OCI-LY1 (cell line): ENCODE measurements around the gene NAV3.

Experiments
- H2AFZ ChIP-seq: fragments of 200-600 bp; sonication (generic), shearing (Covaris generic); 2 replicates; pipeline ENCODE4 v1.6.0; 2014; ENCODE audit warnings: antibody characterized with exemption, mild to moderate bottlenecking, low read length
- H3F3A ChIP-seq: fragments of 200-600 bp; sonication (generic), shearing (Covaris generic); 2 replicates; pipeline ENCODE4 v1.6.0; 2014; ENCODE audit warnings: mild to moderate bottlenecking, antibody characterized with exemption, low read length, moderate library complexity; ENCODE audit not compliant: insufficient read depth
- H3K27ac ChIP-seq: fragments of 200-600 bp; sonication (generic); 2 replicates; pipeline ENCODE4 v1.5.1; 2014; ENCODE audit warnings: low read length, mixed run types, mild to moderate bottlenecking, low read depth; ENCODE audit not compliant: poor library complexity, severe bottlenecking
- H3K27me3 ChIP-seq: fragments of 200-600 bp; sonication (generic); 2 replicates; pipeline ENCODE4 v1.6.0; 2014; ENCODE audit warnings: antibody characterized with exemption, mild to moderate bottlenecking, low read length, moderate library complexity; ENCODE audit not compliant: insufficient read depth
- H3K36me3 ChIP-seq: fragments of 200-600 bp; sonication (generic); 2 replicates; pipeline ENCODE4 v1.6.1; 2014; ENCODE audit warnings: mild to moderate bottlenecking, antibody characterized with exemption, low read length, moderate library complexity, mixed read lengths; ENCODE audit not compliant: insufficient read depth
- H3K4me1 ChIP-seq: fragments of 200-600 bp; sonication (generic); 2 replicates; pipeline ENCODE4 v1.5.1; 2014; ENCODE audit warnings: mild to moderate bottlenecking, low read length, moderate library complexity; ENCODE audit not compliant: insufficient read depth, severe bottlenecking
- H3K4me2 ChIP-seq: fragments of 200-600 bp; sonication (generic), shearing (Covaris generic); 2 replicates; pipeline ENCODE4 v1.6.1; 2014; ENCODE audit warnings: low read length
- H3K4me3 ChIP-seq: fragments of 200-600 bp; sonication (generic); 2 replicates; pipeline ENCODE4 v1.5.1; 2014; ENCODE audit warnings: low read length, low read depth, mild to moderate bottlenecking, mixed read lengths; ENCODE audit not compliant: poor library complexity, severe bottlenecking
- H3K79me2 ChIP-seq: fragments of 200-600 bp; shearing (Covaris generic); 2 replicates; pipeline ENCODE4 v1.6.1; 2016; ENCODE audit warnings: mixed run types, low read length, mixed read lengths; ENCODE audit not compliant: insufficient read depth
- H3K9ac ChIP-seq: fragments of 200-600 bp; sonication (generic), shearing (Covaris generic); 2 replicates; pipeline ENCODE4 v1.6.1; 2014; ENCODE audit warnings: mild to moderate bottlenecking, low read length, mixed read lengths
- H3K9me2 ChIP-seq: fragments of 200-600 bp; sonication (generic), shearing (Covaris generic); 2 replicates; pipeline ENCODE4 v1.6.1; 2014; ENCODE audit warnings: low read depth, mild to moderate bottlenecking, low read length, mixed read lengths
- H3K9me3 ChIP-seq: fragments of 200-600 bp; shearing (Covaris generic); 2 replicates; pipeline ENCODE4 v1.6.1; 2014; ENCODE audit warnings: low read length, mixed read lengths
- H4K20me1 ChIP-seq: fragments of 200-600 bp; sonication (generic), shearing (Covaris generic); 2 replicates; pipeline ENCODE4 v1.6.0; 2016; ENCODE audit warnings: mild to moderate bottlenecking, low read length; ENCODE audit not compliant: insufficient read depth
- CTCF ChIP-seq: fragments of 200-600 bp; sonication (generic), shearing (Covaris generic); IDR thresholded peaks from 2 replicates; pipeline ENCODE4 v1.5.1; 2017; ENCODE audit warnings: mild to moderate bottlenecking, antibody characterized with exemption, low read length, moderate library complexity, mixed read lengths
- EZH2 ChIP-seq: fragments of 200-600 bp; sonication (generic), shearing (Covaris generic); IDR thresholded peaks from 2 replicates; pipeline ENCODE4 v1.8.0; 2017; ENCODE audit warnings: borderline replicate concordance, mixed run types, mild to moderate bottlenecking, antibody characterized with exemption, low read length, moderate library complexity, mixed read lengths

NAV3 gene

GRCh38 chr12:78120866-78121560 lies 290.3 kb downstream of the NAV3 start:
- Histone ChIP-seq H3K9ac (no peak overlapping the region), H3K9me3 (no peaks in the 10 kb centered on the region)

GRCh38 chr12:78121969-78122610 lies 291.4 kb downstream of the NAV3 start:
- Histone ChIP-seq H3K79me2 (no peaks in the 10 kb centered on the region), H3K4me3 (no peak overlapping the region), H3K9me2 (no peaks in the 10 kb centered on the region), H3K9ac (no peak overlapping the region), H4K20me1 (no peaks in the 10 kb centered on the region), H2AFZ (no peak overlapping the region), H3K36me3 (no peaks in the 10 kb centered on the region), H3K27ac (no peak overlapping the region), H3K27me3 (no peaks in the 10 kb centered on the region), H3K4me2 (no peak overlapping the region), H3K9me3 (no peaks in the 10 kb centered on the region), H3K4me1 (no peaks in the 10 kb centered on the region), H3F3A (no peaks in the 10 kb centered on the region)
- TF ChIP-seq CTCF (no peak), EZH2 (no peak)

More at GRCh38 chr12:78120866-78121560, 290.3 kb downstream of the NAV3 start:
- Histone ChIP-seq H3K4me3 (no peak overlapping the region), H4K20me1 (no peaks in the 10 kb centered on the region), H3K9me2 (no peaks in the 10 kb centered on the region), H3K27me3 (no peaks in the 10 kb centered on the region), H3F3A (no peaks in the 10 kb centered on the region), H3K4me2 (no peak overlapping the region), H3K27ac (no peak overlapping the region), H3K4me1 (no peaks in the 10 kb centered on the region), H2AFZ (no peak overlapping the region), H3K36me3 (no peaks in the 10 kb centered on the region), H3K79me2 (no peaks in the 10 kb centered on the region)
- TF ChIP-seq EZH2 = no peak
- TF ChIP-seq CTCF = peak; percentile 44; the same call in 1 of the 2 replicates

- no peak overlapping the region for H3K27ac ChIP-seq
- no peaks in the 10 kb centered on the region for H3F3A ChIP-seq
- H3K27me3 ChIP-seq = no peaks in the 10 kb centered on the region
- no peaks in the 10 kb centered on the region for H3K79me2 ChIP-seq
- H3K36me3 ChIP-seq = no peaks in the 10 kb centered on the region
- no peaks in the 10 kb centered on the region for H3K9me2 ChIP-seq
- H3K4me3 ChIP-seq = no peak overlapping the region
- H4K20me1 ChIP-seq = no peaks in the 10 kb centered on the region
- H3K9me3 ChIP-seq = no peaks in the 10 kb centered on the region
- no peak overlapping the region for H2AFZ ChIP-seq
- H3K4me2 ChIP-seq = no peak overlapping the region
- no peak overlapping the region for H3K9ac ChIP-seq
- no peaks in the 10 kb centered on the region for H3K4me1 ChIP-seq
- TF ChIP-seq EZH2 (no peak), CTCF (no peak)
Measured at GRCh38 chr12:78128211-78128610, 297.5 kb downstream of the NAV3 start.
